ENCODE measurements around the gene EID2B.

The EID2B gene

GRCh38 chr19:39532233-39533002 lies at the start of gene EID2B:
EID2B (minus strand) TSS chr19:39532852; CDS start chr19:39532802, 50 bp downstream.
- FAIRE-seq: peak; percentile 94
- DNase-seq (ENCODE audit: extremely low spot score, insufficient read length, low read depth): peak; percentile 89

GRCh38 chr19:39582442-39582841 lies 49.8 kb upstream of the EID2B start:
- DNase-seq (ENCODE audit: extremely low spot score, insufficient read length, low read depth): no peak
- no peak for FAIRE-seq

- FAIRE-seq: no peak
- DNase-seq (ENCODE audit: extremely low spot score, insufficient read length, low read depth): no peak
Observed at GRCh38 chr19:39568604-39569003, 36.0 kb upstream of the EID2B start.

- no peak for DNase-seq (ENCODE audit: extremely low spot score, insufficient read length, low read depth)
- FAIRE-seq: no peak
Observed at GRCh38 chr19:39566064-39566463, 33.4 kb upstream of the EID2B start.

GRCh38 chr19:39563408-39563807 lies 30.8 kb upstream of the EID2B start:
- DNase-seq (ENCODE audit: extremely low spot score, insufficient read length, low read depth) (no peak), FAIRE-seq (no peak)

GRCh38 chr19:39558624-39559117 lies 26.0 kb upstream of the EID2B start:
- DNase-seq (ENCODE audit: extremely low spot score, insufficient read length, low read depth) (no peak), FAIRE-seq (no peak)

- peak; percentile 91 for FAIRE-seq
- DNase-seq (ENCODE audit: extremely low spot score, insufficient read length, low read depth): no peak
Observed at GRCh38 chr19:39557811-39558623, 25.4 kb upstream of the EID2B start.

- DNase-seq (ENCODE audit: extremely low spot score, insufficient read length, low read depth) (no peak), FAIRE-seq (no peak)
Observed at GRCh38 chr19:39555883-39556282, 23.2 kb upstream of the EID2B start.

- no peak for DNase-seq (ENCODE audit: extremely low spot score, insufficient read length, low read depth)
- FAIRE-seq: no peak
Observed at GRCh38 chr19:39554701-39555311, 22.2 kb upstream of the EID2B start.

GRCh38 chr19:39553082-39553652 lies 20.5 kb upstream of the EID2B start:
- no peak for FAIRE-seq

GRCh38 chr19:39550197-39550596 lies 17.5 kb upstream of the EID2B start:
- DNase-seq (ENCODE audit: extremely low spot score, insufficient read length, low read depth) (no peak), FAIRE-seq (no peak)

More at GRCh38 chr19:39553082-39553652, 20.5 kb upstream of the EID2B start:
- DNase-seq (ENCODE audit: extremely low spot score, insufficient read length, low read depth): no peak

GRCh38 chr19:39546599-39546998 lies 13.9 kb upstream of the EID2B start:
- no peak for DNase-seq (ENCODE audit: extremely low spot score, insufficient read length, low read depth)
- no peak for FAIRE-seq

- FAIRE-seq: no peak
- no peak for DNase-seq (ENCODE audit: extremely low spot score, insufficient read length, low read depth)
Observed at GRCh38 chr19:39544911-39545310, 12.3 kb upstream of the EID2B start.

- FAIRE-seq (no peak), DNase-seq (ENCODE audit: extremely low spot score, insufficient read length, low read depth) (no peak)
Observed at GRCh38 chr19:39544226-39544903, 11.7 kb upstream of the EID2B start.

- FAIRE-seq (no peak), DNase-seq (ENCODE audit: extremely low spot score, insufficient read length, low read depth) (no peak)
Observed at GRCh38 chr19:39543477-39543857, 10.8 kb upstream of the EID2B start.

- DNase-seq (ENCODE audit: extremely low spot score, insufficient read length, low read depth) (no peak), FAIRE-seq (no peak)
Observed at GRCh38 chr19:39542206-39542605, 9.6 kb upstream of the EID2B start.

GRCh38 chr19:39540333-39540673 lies 7.7 kb upstream of the EID2B start:
- FAIRE-seq (no peak), DNase-seq (ENCODE audit: extremely low spot score, insufficient read length, low read depth) (no peak)

- FAIRE-seq (peak; percentile 98), DNase-seq (ENCODE audit: extremely low spot score, insufficient read length, low read depth) (peak; percentile 89)
Observed at GRCh38 chr19:39539518-39540332, 7.1 kb upstream of the EID2B start, which contains the start of gene EID2. EID2 (minus strand) TSS chr19:39540161; CDS start chr19:39540079, 82 bp downstream.

- DNase-seq (ENCODE audit: extremely low spot score, insufficient read length, low read depth): no peak
- peak; percentile 44 for FAIRE-seq
Observed at GRCh38 chr19:39539165-39539517, 6.5 kb upstream of the EID2B start.
